IPS-15b (cell line): ENCODE measurements around the gene SLX9.

Experiments used
- H3K27me3 ChIP-seq: one replicate; pipeline ENCODE4 v1.6.1; 2013; ENCODE audit warnings: low read length; ENCODE audit not compliant: control insufficient read depth, insufficient read depth
- H3K36me3 ChIP-seq: one replicate; pipeline ENCODE4 v1.6.1; 2013; ENCODE audit warnings: low read length; ENCODE audit not compliant: control insufficient read depth, insufficient read depth
- H3K4me1 ChIP-seq: one replicate; pipeline ENCODE4 v1.6.1; 2013; ENCODE audit warnings: mild to moderate bottlenecking, low read length; ENCODE audit not compliant: control insufficient read depth, insufficient read depth
- H3K4me3 ChIP-seq: one replicate; pipeline ENCODE4 v1.5.1; 2013; ENCODE audit warnings: low read depth, low read length
- H3K9ac ChIP-seq: one replicate; pipeline ENCODE4 v1.6.1; 2013; ENCODE audit warnings: low read depth, mild to moderate bottlenecking, low read length
- H3K9me3 ChIP-seq: one replicate; pipeline ENCODE4 v1.6.1; 2013; ENCODE audit warnings: mild to moderate bottlenecking, low read length; ENCODE audit not compliant: control insufficient read depth, insufficient read depth

SLX9 gene

DNA sequence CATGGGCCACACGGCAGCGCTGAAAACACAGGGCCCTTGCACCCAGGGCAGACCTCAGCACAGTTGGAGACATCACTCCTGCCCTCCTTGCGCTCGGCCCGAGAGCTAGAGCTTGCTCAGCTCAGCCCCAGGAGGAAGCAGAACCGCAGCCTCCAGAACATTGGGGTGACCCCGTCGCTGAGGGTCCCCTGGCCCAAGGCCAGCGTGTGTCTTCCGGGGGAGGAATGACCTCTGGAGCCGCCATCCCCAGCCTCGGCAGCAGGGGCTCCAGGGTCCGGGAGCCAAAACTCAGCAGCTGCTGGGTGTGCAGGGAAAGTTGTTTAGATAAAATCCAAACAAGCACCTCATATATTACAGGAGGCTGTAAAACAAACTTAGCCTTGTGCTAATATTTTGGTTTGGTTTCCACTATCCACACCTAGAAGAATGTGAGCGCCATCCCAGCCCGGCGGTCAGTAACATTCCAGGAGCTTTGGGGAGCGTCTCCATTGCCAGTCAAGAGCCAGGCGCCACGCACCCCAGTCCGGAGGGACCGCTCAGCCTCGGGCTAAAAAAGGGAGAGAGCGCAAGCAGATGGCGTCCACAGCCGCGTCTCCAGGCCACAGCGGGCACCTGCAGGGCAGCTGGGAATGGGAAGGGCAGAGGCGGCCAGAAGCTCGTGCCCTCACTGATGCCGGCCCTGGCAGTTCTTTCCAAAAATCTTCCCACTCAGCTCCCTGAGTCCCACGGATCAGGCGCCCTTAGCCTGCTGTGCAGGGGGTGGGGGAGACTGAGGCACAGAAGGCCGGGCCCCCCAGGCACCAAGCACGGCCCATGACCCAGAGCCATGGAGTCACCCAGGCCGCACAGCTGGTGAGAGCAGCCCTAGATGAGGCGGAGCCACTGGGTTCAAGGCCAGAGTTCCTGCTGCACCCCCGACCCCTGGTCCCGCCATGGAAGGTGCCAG lies 52.0 kb downstream of the SLX9 start:
- H3K9ac ChIP-seq: no peak overlapping the region
- H3K4me1 ChIP-seq: no peaks in the 10 kb centered on the region
- H3K4me3 ChIP-seq: no peak overlapping the region
- no peaks in the 10 kb centered on the region for H3K27me3 ChIP-seq
- H3K9me3 ChIP-seq: no peaks in the 10 kb centered on the region
- no peaks in the 10 kb centered on the region for H3K36me3 ChIP-seq

DNA sequence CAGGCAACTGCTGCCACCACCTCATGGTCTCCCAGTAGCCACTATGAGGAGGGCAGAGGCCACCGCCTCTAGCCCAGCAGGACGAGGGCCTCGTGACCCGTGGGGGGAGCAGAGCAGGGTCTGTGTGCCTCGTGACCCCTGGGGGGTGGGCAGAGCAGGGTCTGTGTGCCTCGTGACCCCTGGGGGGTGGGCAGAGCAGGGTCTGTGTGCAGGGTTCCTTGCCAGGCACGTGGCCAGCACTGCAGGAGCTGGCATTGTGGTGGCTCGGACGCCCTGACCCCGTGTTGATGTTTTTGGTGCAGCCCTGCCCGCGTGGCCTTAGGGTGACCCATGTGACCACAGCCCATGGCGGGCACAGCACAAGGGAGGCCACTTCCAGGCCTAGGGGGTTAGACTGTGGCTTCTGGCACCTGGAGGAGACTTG lies 52.8 kb downstream of the SLX9 start:
- H3K4me3 ChIP-seq: no peak overlapping the region
- H3K4me1 ChIP-seq: no peaks in the 10 kb centered on the region
- no peaks in the 10 kb centered on the region for H3K9me3 ChIP-seq
- no peak overlapping the region for H3K9ac ChIP-seq
- H3K27me3 ChIP-seq: no peaks in the 10 kb centered on the region
- no peaks in the 10 kb centered on the region for H3K36me3 ChIP-seq

DNA sequence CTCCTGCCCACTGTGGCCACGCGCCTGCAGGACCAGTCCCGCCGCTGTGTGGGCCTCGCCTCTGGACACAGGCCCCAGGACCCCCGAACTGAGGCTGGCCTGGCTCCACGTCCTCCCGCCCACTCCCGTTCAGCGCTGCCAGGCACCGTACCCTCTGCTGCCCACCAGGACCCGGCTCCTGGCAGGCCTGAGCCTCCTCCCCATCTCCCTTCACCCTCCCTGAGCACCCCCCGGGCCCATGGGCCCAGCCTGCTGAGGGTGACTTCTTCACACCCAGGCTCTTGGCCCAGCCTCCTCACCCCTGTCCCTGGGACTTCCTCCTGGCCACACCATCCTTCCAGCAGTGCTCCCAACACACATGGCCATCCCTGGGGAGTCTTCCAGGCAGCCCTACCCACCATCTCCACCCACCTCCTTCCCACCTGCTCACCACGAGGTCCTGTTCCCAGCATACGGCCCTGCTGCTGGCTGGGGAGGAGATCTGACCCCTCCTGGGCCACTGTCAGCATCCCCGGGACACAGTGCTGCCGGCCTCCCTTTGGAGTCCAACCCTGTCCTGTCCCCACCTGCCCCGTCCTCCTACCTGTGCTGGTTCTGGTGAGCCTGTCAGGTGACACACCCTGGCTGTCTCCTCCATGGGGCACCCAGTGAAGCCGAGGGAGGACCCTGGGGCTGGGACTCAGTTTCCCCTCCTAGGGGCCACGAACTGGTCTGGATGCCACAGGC lies 53.7 kb downstream of the SLX9 start:
- H3K4me3 ChIP-seq: no peak overlapping the region
- H3K9ac ChIP-seq: no peak overlapping the region
- no peaks in the 10 kb centered on the region for H3K27me3 ChIP-seq
- H3K4me1 ChIP-seq: no peaks in the 10 kb centered on the region
- H3K36me3 ChIP-seq: no peaks in the 10 kb centered on the region
- no peaks in the 10 kb centered on the region for H3K9me3 ChIP-seq

GRCh38 chr21:44994047-44994694 lies 54.3 kb downstream of the SLX9 start:
- no peaks in the 10 kb centered on the region for H3K36me3 ChIP-seq
- no peaks in the 10 kb centered on the region for H3K4me1 ChIP-seq
- H3K9ac ChIP-seq: no peak overlapping the region
- H3K9me3 ChIP-seq: no peaks in the 10 kb centered on the region
- H3K4me3 ChIP-seq: no peak overlapping the region
- no peaks in the 10 kb centered on the region for H3K27me3 ChIP-seq

DNA sequence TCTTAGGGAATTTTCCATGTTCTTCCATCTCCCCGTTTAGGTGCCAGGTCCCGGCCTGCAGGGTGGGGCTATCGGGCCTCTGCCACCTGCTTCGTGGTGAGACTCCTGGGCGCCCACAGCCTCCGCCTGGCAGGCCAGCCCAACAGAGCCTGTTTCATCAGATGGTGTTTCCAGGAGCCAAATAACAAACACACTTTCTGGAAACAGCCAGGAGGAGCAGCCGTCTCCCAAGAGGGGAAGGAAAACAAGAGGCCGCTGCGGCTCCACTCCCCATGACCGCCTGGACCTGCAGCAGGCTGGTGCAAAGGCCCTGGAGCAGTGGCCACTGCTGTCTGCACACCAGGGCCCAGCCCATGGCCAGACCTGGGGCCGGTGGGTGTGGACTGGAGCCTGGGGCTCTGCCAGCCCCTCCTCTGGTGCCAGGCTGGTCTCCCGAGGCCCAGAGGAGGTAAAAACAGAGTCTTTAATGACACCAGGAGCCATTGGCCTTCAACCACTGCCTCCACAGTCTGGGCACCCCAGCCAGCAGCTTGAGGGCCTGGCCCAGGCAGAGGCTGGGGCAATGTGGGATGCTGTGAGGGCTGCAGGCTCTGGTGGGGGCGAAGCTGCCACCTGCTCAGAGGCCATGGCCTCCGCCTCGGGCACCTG lies 55.0 kb downstream of the SLX9 start:
- no peaks in the 10 kb centered on the region for H3K27me3 ChIP-seq
- H3K4me3 ChIP-seq: no peak overlapping the region
- H3K9me3 ChIP-seq: no peaks in the 10 kb centered on the region
- no peaks in the 10 kb centered on the region for H3K4me1 ChIP-seq
- no peaks in the 10 kb centered on the region for H3K36me3 ChIP-seq
- no peak overlapping the region for H3K9ac ChIP-seq

DNA sequence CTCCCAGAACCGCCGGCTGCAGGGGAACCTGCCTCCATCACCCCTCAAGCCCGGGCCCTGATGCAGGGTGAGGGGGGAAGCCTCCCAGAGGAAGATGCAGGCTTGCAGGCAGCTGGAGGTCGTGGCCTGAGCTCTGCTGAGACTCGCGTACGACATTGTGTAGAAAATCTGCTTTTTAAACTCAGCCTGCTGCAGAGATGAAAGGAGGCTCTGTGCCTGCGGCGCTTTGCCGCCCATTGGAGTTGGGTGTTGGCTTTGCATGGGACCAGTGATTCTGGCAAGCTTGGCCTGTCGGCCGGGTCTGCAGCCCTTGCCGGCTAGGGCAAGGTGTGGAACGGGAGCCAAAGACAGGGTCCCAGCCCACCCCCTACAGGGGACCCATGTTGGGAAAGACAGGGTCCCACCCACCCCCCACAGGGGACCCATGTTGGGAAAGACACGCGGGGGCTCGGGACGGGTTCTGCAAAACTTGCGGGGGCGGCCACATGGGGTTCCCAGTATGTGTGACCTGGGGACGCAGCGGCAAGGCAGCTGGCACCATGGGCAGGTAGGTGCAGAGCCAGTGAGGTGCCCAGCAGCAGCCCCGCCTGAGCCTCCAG lies 55.6 kb downstream of the SLX9 start:
- no peak overlapping the region for H3K4me3 ChIP-seq
- H3K27me3 ChIP-seq: no peaks in the 10 kb centered on the region
- H3K9me3 ChIP-seq: no peaks in the 10 kb centered on the region
- H3K4me1 ChIP-seq: no peaks in the 10 kb centered on the region
- no peaks in the 10 kb centered on the region for H3K36me3 ChIP-seq
- H3K9ac ChIP-seq: no peak overlapping the region

- Histone ChIP-seq H3K9me3 (no peaks in the 10 kb centered on the region), H3K27me3 (no peaks in the 10 kb centered on the region), H3K4me1 (no peaks in the 10 kb centered on the region), H3K9ac (no peak overlapping the region), H3K36me3 (no peaks in the 10 kb centered on the region), H3K4me3 (no peak overlapping the region)
These were observed 56.3 kb downstream of the SLX9 start for GRCh38 chr21:44996096-44996495.

GRCh38 chr21:44996501-44996921 lies 56.7 kb downstream of the SLX9 start:
- Histone ChIP-seq H3K9me3 (no peaks in the 10 kb centered on the region), H3K4me1 (no peaks in the 10 kb centered on the region), H3K27me3 (no peaks in the 10 kb centered on the region), H3K9ac (no peak overlapping the region), H3K36me3 (no peaks in the 10 kb centered on the region), H3K4me3 (no peak overlapping the region)

- Histone ChIP-seq H3K36me3 (no peaks in the 10 kb centered on the region), H3K27me3 (no peaks in the 10 kb centered on the region), H3K4me3 (no peak overlapping the region), H3K9ac (no peak overlapping the region), H3K4me1 (no peaks in the 10 kb centered on the region), H3K9me3 (no peaks in the 10 kb centered on the region)
These were observed 57.4 kb downstream of the SLX9 start for GRCh38 chr21:44996983-44997936.

DNA sequence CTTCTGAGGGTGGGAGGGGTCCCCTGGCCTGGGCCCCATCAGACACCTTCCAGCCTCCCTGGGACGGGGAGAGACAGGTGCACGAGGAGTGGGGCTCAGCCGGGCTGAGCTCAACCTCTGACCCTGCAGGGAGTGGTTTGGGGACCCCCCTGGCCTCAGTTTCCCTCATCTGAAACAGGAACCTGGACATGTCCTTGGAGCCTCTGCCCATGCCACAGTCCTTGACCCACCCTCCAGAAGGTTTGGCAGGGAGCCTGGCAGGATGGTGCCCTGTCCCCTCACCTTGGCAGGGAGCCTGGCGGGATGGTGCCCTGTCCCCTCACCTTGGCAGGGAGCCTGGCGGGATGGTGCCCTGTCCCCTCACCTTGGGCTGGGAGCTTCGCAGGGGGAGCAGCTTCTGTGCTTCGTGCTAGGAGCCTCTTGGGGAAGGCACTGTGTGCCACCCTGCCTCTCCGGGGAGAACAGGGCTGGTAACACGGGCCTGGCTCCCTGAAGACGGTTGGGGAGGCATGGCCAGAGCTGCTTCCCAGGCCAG lies 58.3 kb downstream of the SLX9 start:
- no peak overlapping the region for H3K4me3 ChIP-seq
- H3K36me3 ChIP-seq: no peaks in the 10 kb centered on the region
- H3K27me3 ChIP-seq: no peaks in the 10 kb centered on the region
- H3K4me1 ChIP-seq: no peaks in the 10 kb centered on the region
- no peak overlapping the region for H3K9ac ChIP-seq
- H3K9me3 ChIP-seq: no peaks in the 10 kb centered on the region
